Transverse colon (tissue), 1 donor: ENCODE measurements around the gene EFCAB14.

Experiments
- EP300 ChIP-seq: sonication (generic); formaldehyde crosslinking; IDR thresholded peaks from one replicate; pipeline ENCODE4 v1.6.1; 2017; ENCODE audit warnings: antibody characterized with exemption, low read depth
- POLR2A ChIP-seq: fragments of 450-650 bp; IDR thresholded peaks from one replicate; pipeline ENCODE4 v1.6.1; 2016; ENCODE audit warnings: antibody characterized with exemption, mild to moderate bottlenecking, moderate library complexity

- TF ChIP-seq EP300 (no peak), POLR2A (no peak)
Measured at GRCh38 chr1:46760558-46761166, 41.7 kb upstream of the EFCAB14 start.
